ENCODE data around the gene ZNF559.
A peak's percentile ranks its signal among the peaks of the same experiment; 100 is the strongest.
"Not testable (repeated sequence)": the region's sequence is repeated elsewhere in the genome, so short reads cannot be mapped to it uniquely, and the experiment has no call there.

The ZNF559 gene

GRCh38 chr19:9323919-9324583, at the start of gene ZNF559:
Gene ZNF559 (plus strand): TSS chr19:9324179. CDS start chr19:9338550, 14,371 bp downstream.
- DNase-seq = peak; percentile 94 to 99

- not testable (repeated sequence) for DNase-seq
These were observed 40.5 kb upstream of the ZNF559 start for GRCh38 chr19:9283485-9283884.

- DNase-seq = no peak
These were observed 34.6 kb upstream of the ZNF559 start for GRCh38 chr19:9289231-9289884.

GRCh38 chr19:9295411-9295849, 28.5 kb upstream of the ZNF559 start:
- no peak for DNase-seq

GRCh38 chr19:9296336-9296735, 27.6 kb upstream of the ZNF559 start:
- no peak for DNase-seq

- no peak for DNase-seq
These were observed 17.5 kb upstream of the ZNF559 start for GRCh38 chr19:9306443-9306842.

- DNase-seq = no peak
These were observed 15.7 kb upstream of the ZNF559 start for GRCh38 chr19:9308091-9308770.

GRCh38 chr19:9309139-9309973, 14.6 kb upstream of the ZNF559 start, which contains the start of gene ZNF699:
Gene ZNF699 (minus strand): TSS chr19:9309838. CDS start chr19:9305119, 4,719 bp downstream.
- DNase-seq = peak; percentile 98 to 99

GRCh38 chr19:9309974-9310446, 14.0 kb upstream of the ZNF559 start:
- peak; percentile 90 to 98 for DNase-seq

GRCh38 chr19:9313756-9314155, 10.2 kb upstream of the ZNF559 start:
- no peak for DNase-seq

GRCh38 chr19:9321338-9321737, 2.6 kb upstream of the ZNF559 start:
- no peak for DNase-seq

- DNase-seq = not testable (repeated sequence)
These were observed 2.2 kb upstream of the ZNF559 start for GRCh38 chr19:9321756-9322155.

GRCh38 chr19:9322201-9322600, 1.8 kb upstream of the ZNF559 start:
- DNase-seq = not testable (repeated sequence)

- peak; percentile 49 to 73 for DNase-seq
These were observed 441 bp upstream of the ZNF559 start for GRCh38 chr19:9323557-9323918.

- no peak for DNase-seq
These were observed 594 bp downstream of the ZNF559 start for GRCh38 chr19:9324584-9324962.

- DNase-seq = no peak
These were observed 6.0 kb downstream of the ZNF559 start for GRCh38 chr19:9329999-9330398.

- DNase-seq = peak in 1 of 2 donors; percentile 0
These were observed 18.8 kb downstream of the ZNF559 start for GRCh38 chr19:9342610-9343304.

- no peak for DNase-seq
These were observed 21.0 kb downstream of the ZNF559 start for GRCh38 chr19:9345005-9345404.

- DNase-seq = no peak
These were observed 24.3 kb downstream of the ZNF559 start for GRCh38 chr19:9348253-9348652.

- no peak for DNase-seq
These were observed 24.7 kb downstream of the ZNF559 start for GRCh38 chr19:9348671-9349070.

- no peak for DNase-seq
These were observed 28.5 kb downstream of the ZNF559 start for GRCh38 chr19:9352505-9352904.

- DNase-seq = no peak
These were observed 29.0 kb downstream of the ZNF559 start for GRCh38 chr19:9353011-9353410.
